Measurements from ENCODE around the gene TAF13. TPM values are rescaled to one million over a fixed set of nuclear protein-coding genes. Genes with fewer than 3 reads are reported as not detected.

The TAF13 gene
- total and polyA plus RNA-seq, 9 of the 15 experiments (the other 6 are each of a cell fraction or from before 2014, with no cell fraction given): 14.9 to 77.2 (median 38.7) TPM

GRCh38 chr1:109112652-109113285 lies 37.0 kb upstream of the TAF13 start (continued):
- TF ChIP-seq MGA (IDR thresholded peaks at IDR 0.05): no peak
- TF ChIP-seq RFX1 (IDR thresholded peaks at IDR 0.05): peak; percentile 98
- peak in 1 of 2 experiments; percentile 38; a peak in 1 of 4 replicates for TF ChIP-seq SRF (CRISPR knock-in tag; IDR thresholded peaks at IDR 0.05)
- no peak for TF ChIP-seq CREB3 (tag; conservative IDR thresholded peaks at IDR 0.05; ENCODE audit: low read depth)
- no peak for TF ChIP-seq BHLHE40 (IDR thresholded peaks at IDR 0.05; ENCODE audit: low read length)
- peak; percentile 75; the same call in 1 of the 2 replicates for TF ChIP-seq STAG1 (CRISPR knock-in tag; IDR thresholded peaks at IDR 0.05; ENCODE audit: borderline replicate concordance)
- peak; percentile 21; the same call in 1 of the 2 replicates for TF ChIP-seq GATAD2B (IDR thresholded peaks at IDR 0.05; ENCODE audit: borderline replicate concordance)
- TF ChIP-seq SETDB1 (IDR thresholded peaks at IDR 0.05; ENCODE audit: low read length): no peak
- TF ChIP-seq YBX1 (IDR thresholded peaks at IDR 0.05): no peak
- TF ChIP-seq L3MBTL2 (IDR thresholded peaks at IDR 0.05): peak; percentile 67
- TF ChIP-seq FIP1L1 (IDR thresholded peaks at IDR 0.05; ENCODE audit: low read depth, low read length, poor library complexity, severe bottlenecking): no peak
- TF ChIP-seq ZNF77 (CRISPR knock-in tag; IDR thresholded peaks at IDR 0.05): no peak
- TF ChIP-seq KHSRP (IDR thresholded peaks at IDR 0.05): no peak
- no peak for TF ChIP-seq ZSCAN32 (CRISPR knock-in tag; IDR thresholded peaks at IDR 0.05)
- no peak for TF ChIP-seq LCOR (CRISPR knock-in tag; IDR thresholded peaks at IDR 0.05)
- TF ChIP-seq TAF7 (tag; IDR thresholded peaks at IDR 0.05): no peak
